Measurements from ENCODE around the gene AHNAK. TPM values are rescaled to one million over a fixed set of nuclear protein-coding genes. Genes with fewer than 3 reads are reported as not detected.

Gene AHNAK
- total and polyA plus RNA-seq, 2 donors (not counting 1 experiment from before 2014, with no cell fraction given), result 220 to 762 TPM

DNA sequence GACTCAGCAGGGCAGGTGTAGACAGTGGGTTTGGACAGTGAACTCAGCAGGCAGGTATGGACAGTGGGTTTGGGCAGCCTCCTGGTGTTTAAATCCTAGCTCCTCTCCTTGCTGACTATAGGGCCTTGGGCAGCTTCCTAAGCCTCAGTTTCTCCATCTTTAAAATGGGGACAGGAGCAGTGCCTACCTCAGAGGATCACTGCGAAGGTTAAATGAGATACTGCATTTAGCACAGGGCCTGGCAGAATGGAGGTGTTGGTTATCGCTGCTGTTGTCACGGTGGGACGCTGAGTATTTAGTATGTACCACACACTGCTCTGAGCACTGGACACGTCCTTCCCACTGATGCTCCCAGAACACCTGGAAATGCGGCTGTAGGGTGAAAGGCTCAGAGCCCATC lies 142.2 kb downstream of the AHNAK start:
- Histone ChIP-seq H3K9me3 (ENCODE audit: control insufficient read depth, insufficient read depth, low read depth, low read length) (no peaks in the 10 kb centered on the region), H3K36me3 (ENCODE audit: control insufficient read depth, insufficient read depth, low read length) (no peaks in the 10 kb centered on the region), H3K4me3 (replicated peaks in 1 of 4; ENCODE audit: control extremely low read depth in 1 of 4, insufficient read depth in 1 of 4, low read depth in 3 of 4, low read length in 4 of 4) (no peak overlapping the region), H3K4me2 (ENCODE audit: extremely low read depth, insufficient read depth, low read length) (no peak overlapping the region), H2AFZ (ENCODE audit: low read length) (no peak overlapping the region), H4K20me1 (ENCODE audit: control insufficient read depth, extremely low read depth, insufficient read depth, low read length) (no peaks in the 10 kb centered on the region), H3K27me3 (ENCODE audit: control insufficient read depth, insufficient read depth, low read length) (no peaks in the 10 kb centered on the region), H3K4me1 (ENCODE audit: control insufficient read depth, extremely low read depth, insufficient read depth, low read length) (peaks cover 15% of the 10 kb centered on the region), H3K9ac (ENCODE audit: insufficient read depth, low read length) (no peak overlapping the region), H3K79me2 (ENCODE audit: control insufficient read depth, insufficient read depth, low read length) (no peaks in the 10 kb centered on the region), H3K27ac (ENCODE audit: insufficient read depth, low read length) (no peak overlapping the region)
- no peak for DNase-seq (ENCODE audit: low read depth in 2 of 2)
- no peak for TF ChIP-seq EZH2 (IDR thresholded peaks at IDR 0.05; ENCODE audit: low read length, missing control alignments)
- TF ChIP-seq, protein P1, sequence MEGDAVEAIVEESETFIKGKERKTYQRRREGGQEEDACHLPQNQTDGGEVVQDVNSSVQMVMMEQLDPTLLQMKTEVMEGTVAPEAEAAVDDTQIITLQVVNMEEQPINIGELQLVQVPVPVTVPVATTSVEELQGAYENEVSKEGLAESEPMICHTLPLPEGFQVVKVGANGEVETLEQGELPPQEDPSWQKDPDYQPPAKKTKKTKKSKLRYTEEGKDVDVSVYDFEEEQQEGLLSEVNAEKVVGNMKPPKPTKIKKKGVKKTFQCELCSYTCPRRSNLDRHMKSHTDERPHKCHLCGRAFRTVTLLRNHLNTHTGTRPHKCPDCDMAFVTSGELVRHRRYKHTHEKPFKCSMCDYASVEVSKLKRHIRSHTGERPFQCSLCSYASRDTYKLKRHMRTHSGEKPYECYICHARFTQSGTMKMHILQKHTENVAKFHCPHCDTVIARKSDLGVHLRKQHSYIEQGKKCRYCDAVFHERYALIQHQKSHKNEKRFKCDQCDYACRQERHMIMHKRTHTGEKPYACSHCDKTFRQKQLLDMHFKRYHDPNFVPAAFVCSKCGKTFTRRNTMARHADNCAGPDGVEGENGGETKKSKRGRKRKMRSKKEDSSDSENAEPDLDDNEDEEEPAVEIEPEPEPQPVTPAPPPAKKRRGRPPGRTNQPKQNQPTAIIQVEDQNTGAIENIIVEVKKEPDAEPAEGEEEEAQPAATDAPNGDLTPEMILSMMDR (conservative IDR thresholded peaks at IDR 0.05 in 1 of 2, IDR thresholded peaks at IDR 0.05 in 1 of 2; ENCODE audit: low read depth in 1 of 2, low read length in 2 of 2), result no peak

DNA sequence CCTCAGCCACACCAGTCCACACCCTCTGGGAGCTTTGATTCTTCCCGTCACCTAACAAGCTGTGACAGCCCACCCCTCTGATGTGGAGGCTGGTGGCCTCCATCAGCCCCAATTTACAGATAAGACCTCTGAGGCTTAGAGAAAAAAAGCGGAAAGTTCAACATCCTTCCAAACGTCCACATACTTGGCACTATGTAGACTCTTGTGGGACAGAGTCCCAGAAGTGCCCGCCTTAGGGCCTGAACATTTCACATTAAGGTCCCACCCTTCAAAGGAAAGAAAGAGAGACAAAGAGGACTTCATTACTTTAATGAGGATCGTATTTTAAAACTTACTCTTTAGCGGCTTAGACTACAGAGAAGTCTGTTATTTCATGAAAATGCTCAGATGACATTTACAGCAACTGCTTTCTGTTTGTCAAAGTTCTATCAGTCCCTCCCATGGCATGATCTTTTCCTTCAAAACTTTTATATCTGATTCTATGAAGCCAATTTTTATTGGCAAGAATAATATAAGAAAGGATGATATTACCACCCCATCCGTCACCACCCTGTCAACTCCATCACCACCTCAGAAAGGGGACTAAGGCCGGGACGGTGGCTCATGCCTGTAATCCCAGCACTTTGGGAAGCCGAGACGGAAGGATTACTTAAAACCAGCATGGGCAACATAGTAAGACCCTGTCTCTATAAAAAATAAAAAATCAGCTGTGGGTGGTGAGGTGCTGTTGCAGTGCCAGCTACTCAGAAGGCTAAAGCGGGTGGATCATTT lies 143.5 kb downstream of the AHNAK start:
- Histone ChIP-seq H2AFZ (ENCODE audit: low read length) (no peak overlapping the region), H3K9ac (ENCODE audit: insufficient read depth, low read length) (no peak overlapping the region), H3K4me3 (replicated peaks in 1 of 4; ENCODE audit: control extremely low read depth in 1 of 4, insufficient read depth in 1 of 4, low read depth in 3 of 4, low read length in 4 of 4) (no peak overlapping the region), H4K20me1 (ENCODE audit: control insufficient read depth, extremely low read depth, insufficient read depth, low read length) (no peaks in the 10 kb centered on the region), H3K4me1 (ENCODE audit: control insufficient read depth, extremely low read depth, insufficient read depth, low read length) (peaks cover 28% of the 10 kb centered on the region), H3K79me2 (ENCODE audit: control insufficient read depth, insufficient read depth, low read length) (no peaks in the 10 kb centered on the region), H3K27me3 (ENCODE audit: control insufficient read depth, insufficient read depth, low read length) (no peaks in the 10 kb centered on the region), H3K27ac (ENCODE audit: insufficient read depth, low read length) (no peak overlapping the region), H3K4me2 (ENCODE audit: extremely low read depth, insufficient read depth, low read length) (no peak overlapping the region), H3K36me3 (ENCODE audit: control insufficient read depth, insufficient read depth, low read length) (no peaks in the 10 kb centered on the region), H3K9me3 (ENCODE audit: control insufficient read depth, insufficient read depth, low read depth, low read length) (no peaks in the 10 kb centered on the region)
- DNase-seq (ENCODE audit: low read depth in 2 of 2), result no peak
- no peak for TF ChIP-seq EZH2 (IDR thresholded peaks at IDR 0.05; ENCODE audit: low read length, missing control alignments)
- TF ChIP-seq, protein P1 (conservative IDR thresholded peaks at IDR 0.05 in 1 of 2, IDR thresholded peaks at IDR 0.05 in 1 of 2; ENCODE audit: low read depth in 1 of 2, low read length in 2 of 2), result no peak

DNA sequence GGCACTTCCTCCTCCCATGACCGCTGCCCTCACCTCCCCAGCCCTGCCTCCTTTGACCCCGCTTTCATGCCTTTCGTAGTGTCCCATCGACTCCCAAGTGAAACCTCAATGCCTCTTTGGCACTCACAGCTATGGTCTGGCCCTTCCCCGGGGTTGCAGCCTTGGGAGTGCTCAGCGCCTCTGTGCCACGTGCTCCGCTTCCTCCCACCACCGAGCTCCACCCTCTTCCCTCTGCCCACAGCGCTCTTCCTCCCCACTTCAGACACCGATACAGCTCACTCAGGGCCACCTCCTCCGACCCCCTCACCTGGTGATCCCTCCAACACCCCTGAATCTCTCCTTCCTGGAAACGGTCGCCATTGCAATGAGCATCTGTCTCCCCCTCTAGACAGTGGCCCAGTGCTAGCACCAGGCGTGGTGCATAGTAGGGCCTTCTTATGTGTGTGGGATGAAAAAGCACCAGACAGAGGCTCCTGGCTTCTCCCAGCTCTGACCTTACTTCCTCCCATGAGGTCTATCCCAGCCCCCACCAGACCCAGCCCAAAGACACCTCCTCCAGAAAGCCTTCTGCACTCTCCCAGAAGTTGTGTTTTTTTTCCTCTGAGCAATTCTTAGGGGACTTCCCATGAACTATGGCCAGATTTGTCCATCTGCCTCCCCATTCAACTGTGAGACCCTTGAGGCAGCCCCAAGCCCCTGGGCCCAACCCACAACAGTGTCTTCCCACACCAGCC lies 144.2 kb downstream of the AHNAK start:
- H3K9me3 ChIP-seq (ENCODE audit: control insufficient read depth, insufficient read depth, low read depth, low read length), result no peaks in the 10 kb centered on the region
- no peak overlapping the region for H3K27ac ChIP-seq (ENCODE audit: insufficient read depth, low read length)
- no peaks in the 10 kb centered on the region for H3K36me3 ChIP-seq (ENCODE audit: control insufficient read depth, insufficient read depth, low read length)
- H3K79me2 ChIP-seq (ENCODE audit: control insufficient read depth, insufficient read depth, low read length), result no peaks in the 10 kb centered on the region
- H3K27me3 ChIP-seq (ENCODE audit: control insufficient read depth, insufficient read depth, low read length), result no peaks in the 10 kb centered on the region
- no peak overlapping the region for H3K9ac ChIP-seq (ENCODE audit: insufficient read depth, low read length)
- H2AFZ ChIP-seq (ENCODE audit: low read length), result peak overlapping the region; percentile 53
- H3K4me1 ChIP-seq (ENCODE audit: control insufficient read depth, extremely low read depth, insufficient read depth, low read length), result peaks cover 28% of the 10 kb centered on the region
- no peak for TF ChIP-seq EZH2 (IDR thresholded peaks at IDR 0.05; ENCODE audit: low read length, missing control alignments)
- TF ChIP-seq, protein P1 (conservative IDR thresholded peaks at IDR 0.05 in 1 of 2, IDR thresholded peaks at IDR 0.05 in 1 of 2; ENCODE audit: low read depth in 1 of 2, low read length in 2 of 2), result no peak
- H3K4me3 ChIP-seq (replicated peaks in 1 of 4; ENCODE audit: control extremely low read depth in 1 of 4, insufficient read depth in 1 of 4, low read depth in 3 of 4, low read length in 4 of 4), result no peak overlapping the region
- H4K20me1 ChIP-seq (ENCODE audit: control insufficient read depth, extremely low read depth, insufficient read depth, low read length), result no peaks in the 10 kb centered on the region
- no peak overlapping the region for H3K4me2 ChIP-seq (ENCODE audit: extremely low read depth, insufficient read depth, low read length)
- DNase-seq (ENCODE audit: low read depth in 2 of 2), result no peak

All from fibroblast of lung (primary cell).